ENCODE data around the gene RXFP2.

DNA sequence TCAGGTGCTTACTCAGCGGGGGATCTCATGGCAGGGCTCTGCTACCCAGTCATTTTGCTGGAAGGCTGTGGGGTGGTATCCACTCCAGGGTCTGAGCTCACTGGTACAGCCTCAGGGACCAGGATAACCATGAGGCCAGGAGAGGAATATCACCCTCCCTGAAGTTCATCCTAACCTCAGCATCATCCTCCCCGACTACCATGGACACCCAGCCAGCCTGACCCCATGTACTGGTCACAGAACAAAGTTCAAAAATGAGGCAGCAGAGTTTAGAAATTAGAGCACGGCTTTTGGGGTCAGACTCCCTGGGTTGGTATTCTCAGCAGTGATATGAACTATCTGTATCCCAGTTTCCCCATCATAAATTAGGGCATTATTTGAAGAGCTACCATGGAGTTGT lies 35.5 kb upstream of the RXFP2 start:
- TF ChIP-seq, protein P1, sequence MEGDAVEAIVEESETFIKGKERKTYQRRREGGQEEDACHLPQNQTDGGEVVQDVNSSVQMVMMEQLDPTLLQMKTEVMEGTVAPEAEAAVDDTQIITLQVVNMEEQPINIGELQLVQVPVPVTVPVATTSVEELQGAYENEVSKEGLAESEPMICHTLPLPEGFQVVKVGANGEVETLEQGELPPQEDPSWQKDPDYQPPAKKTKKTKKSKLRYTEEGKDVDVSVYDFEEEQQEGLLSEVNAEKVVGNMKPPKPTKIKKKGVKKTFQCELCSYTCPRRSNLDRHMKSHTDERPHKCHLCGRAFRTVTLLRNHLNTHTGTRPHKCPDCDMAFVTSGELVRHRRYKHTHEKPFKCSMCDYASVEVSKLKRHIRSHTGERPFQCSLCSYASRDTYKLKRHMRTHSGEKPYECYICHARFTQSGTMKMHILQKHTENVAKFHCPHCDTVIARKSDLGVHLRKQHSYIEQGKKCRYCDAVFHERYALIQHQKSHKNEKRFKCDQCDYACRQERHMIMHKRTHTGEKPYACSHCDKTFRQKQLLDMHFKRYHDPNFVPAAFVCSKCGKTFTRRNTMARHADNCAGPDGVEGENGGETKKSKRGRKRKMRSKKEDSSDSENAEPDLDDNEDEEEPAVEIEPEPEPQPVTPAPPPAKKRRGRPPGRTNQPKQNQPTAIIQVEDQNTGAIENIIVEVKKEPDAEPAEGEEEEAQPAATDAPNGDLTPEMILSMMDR (IDR thresholded peaks at IDR 0.05; ENCODE audit: insufficient read depth, low read length) = no peak
- TF ChIP-seq, protein P2, sequence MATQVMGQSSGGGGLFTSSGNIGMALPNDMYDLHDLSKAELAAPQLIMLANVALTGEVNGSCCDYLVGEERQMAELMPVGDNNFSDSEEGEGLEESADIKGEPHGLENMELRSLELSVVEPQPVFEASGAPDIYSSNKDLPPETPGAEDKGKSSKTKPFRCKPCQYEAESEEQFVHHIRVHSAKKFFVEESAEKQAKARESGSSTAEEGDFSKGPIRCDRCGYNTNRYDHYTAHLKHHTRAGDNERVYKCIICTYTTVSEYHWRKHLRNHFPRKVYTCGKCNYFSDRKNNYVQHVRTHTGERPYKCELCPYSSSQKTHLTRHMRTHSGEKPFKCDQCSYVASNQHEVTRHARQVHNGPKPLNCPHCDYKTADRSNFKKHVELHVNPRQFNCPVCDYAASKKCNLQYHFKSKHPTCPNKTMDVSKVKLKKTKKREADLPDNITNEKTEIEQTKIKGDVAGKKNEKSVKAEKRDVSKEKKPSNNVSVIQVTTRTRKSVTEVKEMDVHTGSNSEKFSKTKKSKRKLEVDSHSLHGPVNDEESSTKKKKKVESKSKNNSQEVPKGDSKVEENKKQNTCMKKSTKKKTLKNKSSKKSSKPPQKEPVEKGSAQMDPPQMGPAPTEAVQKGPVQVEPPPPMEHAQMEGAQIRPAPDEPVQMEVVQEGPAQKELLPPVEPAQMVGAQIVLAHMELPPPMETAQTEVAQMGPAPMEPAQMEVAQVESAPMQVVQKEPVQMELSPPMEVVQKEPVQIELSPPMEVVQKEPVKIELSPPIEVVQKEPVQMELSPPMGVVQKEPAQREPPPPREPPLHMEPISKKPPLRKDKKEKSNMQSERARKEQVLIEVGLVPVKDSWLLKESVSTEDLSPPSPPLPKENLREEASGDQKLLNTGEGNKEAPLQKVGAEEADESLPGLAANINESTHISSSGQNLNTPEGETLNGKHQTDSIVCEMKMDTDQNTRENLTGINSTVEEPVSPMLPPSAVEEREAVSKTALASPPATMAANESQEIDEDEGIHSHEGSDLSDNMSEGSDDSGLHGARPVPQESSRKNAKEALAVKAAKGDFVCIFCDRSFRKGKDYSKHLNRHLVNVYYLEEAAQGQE (IDR thresholded peaks at IDR 0.05; ENCODE audit: insufficient replicate concordance, low read depth) = no peak
- no peak for TF ChIP-seq POLR2AphosphoS5 (IDR thresholded peaks at IDR 0.05; ENCODE audit: low read depth)
